Calu3 (cell line): ENCODE measurements around the gene PDK1. TPM values are rescaled to one million over a fixed set of nuclear protein-coding genes. Genes with fewer than 3 reads are reported as not detected.

Experiments used
- Bru-seq: library from RNA; stranded (reverse); fragments of 400-500 nt; gene quantifications from one replicate; lab custom pipeline; 2021; lab: Mats Ljungman, UMichigan
- BruChase-seq, 2 experiments: library from RNA; stranded (reverse); fragments of 400-500 nt; gene quantifications; one replicate each; lab custom pipeline; 2021; lab: Mats Ljungman, UMichigan
- BruUV-seq: library from RNA; stranded (reverse); fragments of 400-500 nt; replicated peaks from 2 replicates; lab custom pipeline; 2021; lab: Mats Ljungman, UMichigan
- CTCF ChIA-PET: fragments of 300-600 bp; sonication (Branson Sonifier 250); formaldehyde crosslinking; loops from one replicate; lab custom pipeline; 2022; ENCODE audit warnings: antibody characterized with exemption; lab: Charles Lee
- DNase-seq: peaks from one replicate; pipeline ENCODE4 v3.0.0; 2022
- H3K27ac Mint-ChIP-seq: one replicate; pipeline ENCODE4 v1.8.0; 2022; ENCODE audit warnings: mixed read lengths; ENCODE audit not compliant: unreplicated experiment
- H3K27me3 Mint-ChIP-seq: one replicate; pipeline ENCODE4 v1.8.0; 2022; ENCODE audit warnings: mixed read lengths; ENCODE audit not compliant: unreplicated experiment
- H3K36me3 Mint-ChIP-seq: one replicate; pipeline ENCODE4 v1.8.0; 2022; ENCODE audit warnings: mild to moderate bottlenecking, moderate library complexity, mixed read lengths; ENCODE audit not compliant: insufficient read depth, unreplicated experiment
- H3K4me1 Mint-ChIP-seq: one replicate; pipeline ENCODE4 v1.8.0; 2022; ENCODE audit warnings: mild to moderate bottlenecking, low read depth, mixed read lengths; ENCODE audit not compliant: unreplicated experiment
- H3K4me3 Mint-ChIP-seq: one replicate; pipeline ENCODE4 v1.8.0; 2022; ENCODE audit warnings: mild to moderate bottlenecking, low read depth, moderate library complexity, mixed read lengths; ENCODE audit not compliant: unreplicated experiment
- H3K9me3 Mint-ChIP-seq: one replicate; pipeline ENCODE4 v1.8.0; 2022; ENCODE audit warnings: low read depth, mixed read lengths; ENCODE audit not compliant: unreplicated experiment
- CTCF ChIP-seq: fragments of 200-600 bp; IDR thresholded peaks from one replicate; pipeline ENCODE4 v1.8.0; 2022; ENCODE audit warnings: antibody characterized with exemption; ENCODE audit not compliant: unreplicated experiment
- intact Hi-C: fragments of 100-400 bp; cut with micrococcal nuclease; formaldehyde crosslinking; loops from one replicate; pipeline ENCODE4 v1.10.0; 2022; ENCODE audit not compliant: unreplicated experiment
- long read RNA-seq: library from polyadenylated mRNA; stranded (forward); transcript quantifications from one replicate; pipeline ENCODE4 v2.0.0, GENCODE V29; 2022
- total RNA-seq: library from RNA; stranded (reverse); gene quantifications from 2 replicates; pipeline ENCODE4 v1.2.3, GENCODE V29; 2022

Gene PDK1
- total RNA-seq (13.0 and 16.8 TPM in 2 replicates), Bru-seq, nascent RNA (percentile 69 among the genes with signal in this experiment), BruChase-seq, experiment 1, labeled RNA remaining after a 6-hour chase (percentile 62 among the genes with signal in this experiment), BruChase-seq, experiment 2, labeled RNA remaining after a 2-hour chase (percentile 64 among the genes with signal in this experiment)
- long read RNA-seq, partial matches to known transcripts = 1 of 5 reads
- long read RNA-seq, other reads (novel, unspliced or antisense) = 3 of 5 reads

GRCh38 chr2:172555522-172556283 is at the start of gene PDK1:
PDK1 (plus strand) TSS chr2:172556090; CDS start chr2:172556151, 61 bp downstream.
- Mint-ChIP-seq H3K4me3 (peak within 1 kb of the TSS; percentile 92), H3K4me1 (peaks cover 39% of the 10 kb centered on the region), H3K27ac (peak within 1 kb of the TSS; percentile 75), H3K27me3 (no peaks in the 10 kb centered on the region), H3K36me3 (peaks cover 35% of the 10 kb centered on the region), H3K9me3 (no peaks in the 10 kb centered on the region)
- no TSS peak for BruUV-seq
- TF ChIP-seq CTCF = no peak
- CTCF ChIA-PET = interaction anchor here (0.6 kb wide), 2 partner anchors 74 to 1644 kb away, joined by 3 read pairs; no protein-coding TSS in a partner anchor
- intact Hi-C loops = no loop called here
- peak; percentile 93 for DNase-seq

GRCh38 chr2:172507199-172507598 is 48.7 kb upstream of the PDK1 start:
- H3K4me3 Mint-ChIP-seq = no peak overlapping the region
- no TSS peak for BruUV-seq
- intact Hi-C loops = no loop called here
- DNase-seq = no peak
- peaks cover 30% of the 10 kb centered on the region for H3K36me3 Mint-ChIP-seq
- H3K27me3 Mint-ChIP-seq = no peaks in the 10 kb centered on the region
- CTCF ChIA-PET = no interaction called here
- no peaks in the 10 kb centered on the region for H3K9me3 Mint-ChIP-seq
- no peak for TF ChIP-seq CTCF
- H3K27ac Mint-ChIP-seq = no peak overlapping the region
- no peaks in the 10 kb centered on the region for H3K4me1 Mint-ChIP-seq

DNA sequence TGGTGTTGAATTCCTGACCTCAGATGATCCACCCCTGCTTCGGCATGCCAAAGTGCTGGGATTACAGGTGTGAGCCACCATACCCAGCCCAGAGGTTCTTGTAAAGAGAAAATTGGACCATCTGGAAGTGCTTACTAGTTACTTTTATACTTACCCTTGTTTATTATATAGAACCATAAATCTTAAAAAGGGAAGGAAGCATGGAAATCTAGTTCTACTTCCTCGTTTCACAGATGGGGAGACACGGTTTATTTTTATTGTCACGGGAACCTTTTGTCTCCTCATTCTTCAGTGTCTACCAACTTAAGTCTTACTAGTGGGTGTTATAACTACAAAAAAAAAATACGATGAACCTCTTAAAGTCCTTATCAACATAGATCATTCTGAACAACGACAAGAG is 45.8 kb upstream of the PDK1 start:
- no peaks in the 10 kb centered on the region for H3K27me3 Mint-ChIP-seq
- H3K36me3 Mint-ChIP-seq = peaks cover 29% of the 10 kb centered on the region
- no peak for DNase-seq
- no TSS peak for BruUV-seq
- no peak overlapping the region for H3K4me3 Mint-ChIP-seq
- TF ChIP-seq CTCF = no peak
- H3K9me3 Mint-ChIP-seq = peaks cover 4% of the 10 kb centered on the region
- intact Hi-C loops = no loop called here
- H3K27ac Mint-ChIP-seq = no peak overlapping the region
- H3K4me1 Mint-ChIP-seq = no peaks in the 10 kb centered on the region
- CTCF ChIA-PET = no interaction called here

DNA sequence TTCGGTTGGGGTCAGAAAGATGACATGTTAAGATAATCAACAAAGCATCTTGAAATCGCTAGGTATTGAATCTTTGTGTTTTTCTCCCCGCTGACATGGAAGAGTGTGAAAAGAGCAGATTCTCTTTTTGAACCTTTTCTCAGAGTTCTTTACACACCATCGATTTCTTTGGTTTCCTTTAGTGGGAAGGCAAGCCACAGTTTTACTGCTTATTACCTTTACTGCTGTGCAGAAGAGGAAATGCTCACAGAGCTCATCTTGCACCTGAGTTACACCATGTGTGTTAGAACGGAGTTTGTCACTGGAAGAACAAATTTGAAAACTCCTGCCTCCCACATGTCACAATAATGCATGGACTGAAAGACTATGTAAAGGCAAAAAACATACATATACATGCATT is 45.3 kb upstream of the PDK1 start:
- Mint-ChIP-seq H3K27me3 (no peaks in the 10 kb centered on the region), H3K9me3 (peaks cover 4% of the 10 kb centered on the region), H3K27ac (no peak overlapping the region), H3K4me1 (no peaks in the 10 kb centered on the region), H3K4me3 (no peak overlapping the region), H3K36me3 (peaks cover 28% of the 10 kb centered on the region)
- CTCF ChIA-PET = no interaction called here
- no peak for DNase-seq
- no TSS peak for BruUV-seq
- intact Hi-C loops = no loop called here
- TF ChIP-seq CTCF = no peak
